ENCODE data around the gene ELAC1.

DNA sequence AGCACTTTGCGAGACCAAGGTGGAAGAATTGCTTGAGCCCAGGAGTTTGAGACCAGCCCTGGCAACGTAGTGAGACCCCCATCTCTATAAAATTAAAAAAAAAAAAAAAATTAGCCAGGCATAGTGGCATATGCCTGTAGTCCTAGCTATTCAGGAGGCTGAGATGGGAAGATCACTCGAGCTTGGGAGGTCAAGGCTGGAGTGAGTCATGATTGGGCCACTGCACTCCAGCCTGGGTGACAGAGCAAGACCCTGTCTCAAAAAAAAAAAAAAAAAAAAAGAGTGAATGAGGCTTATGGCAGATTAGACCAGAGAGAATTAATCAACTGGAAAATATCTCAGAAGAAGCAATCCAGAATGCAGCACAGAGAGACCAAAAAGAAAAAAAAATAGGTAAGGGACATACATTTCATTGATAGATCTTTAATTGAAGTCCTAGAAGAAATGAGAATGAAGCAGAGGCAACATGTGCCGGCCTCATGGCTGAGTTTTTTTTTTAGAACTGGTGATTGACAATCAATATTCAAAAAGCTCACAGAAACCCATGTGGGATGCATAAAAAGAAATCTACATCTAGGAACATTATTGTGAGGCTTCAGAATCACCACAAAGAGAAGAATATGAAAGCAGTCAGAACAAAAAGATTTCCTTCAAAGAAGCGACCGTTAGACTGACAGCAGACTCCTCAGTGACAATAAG lies 32.2 kb upstream of the ELAC1 start:
- TF ChIP-seq, protein P1, sequence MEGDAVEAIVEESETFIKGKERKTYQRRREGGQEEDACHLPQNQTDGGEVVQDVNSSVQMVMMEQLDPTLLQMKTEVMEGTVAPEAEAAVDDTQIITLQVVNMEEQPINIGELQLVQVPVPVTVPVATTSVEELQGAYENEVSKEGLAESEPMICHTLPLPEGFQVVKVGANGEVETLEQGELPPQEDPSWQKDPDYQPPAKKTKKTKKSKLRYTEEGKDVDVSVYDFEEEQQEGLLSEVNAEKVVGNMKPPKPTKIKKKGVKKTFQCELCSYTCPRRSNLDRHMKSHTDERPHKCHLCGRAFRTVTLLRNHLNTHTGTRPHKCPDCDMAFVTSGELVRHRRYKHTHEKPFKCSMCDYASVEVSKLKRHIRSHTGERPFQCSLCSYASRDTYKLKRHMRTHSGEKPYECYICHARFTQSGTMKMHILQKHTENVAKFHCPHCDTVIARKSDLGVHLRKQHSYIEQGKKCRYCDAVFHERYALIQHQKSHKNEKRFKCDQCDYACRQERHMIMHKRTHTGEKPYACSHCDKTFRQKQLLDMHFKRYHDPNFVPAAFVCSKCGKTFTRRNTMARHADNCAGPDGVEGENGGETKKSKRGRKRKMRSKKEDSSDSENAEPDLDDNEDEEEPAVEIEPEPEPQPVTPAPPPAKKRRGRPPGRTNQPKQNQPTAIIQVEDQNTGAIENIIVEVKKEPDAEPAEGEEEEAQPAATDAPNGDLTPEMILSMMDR (conservative IDR thresholded peaks at IDR 0.05 in 1 of 2, IDR thresholded peaks at IDR 0.05 in 1 of 2; ENCODE audit: extremely low read depth in 1 of 2, insufficient read depth in 1 of 2, low read depth in 1 of 2, low read length in 2 of 2): no peak
- TF ChIP-seq EZH2 (IDR thresholded peaks at IDR 0.05; ENCODE audit: borderline replicate concordance, low read length): no peak

Data from mammary epithelial cell (primary cell).